Karpas-422 (cell line): Measurements from ENCODE around the gene ABL2. TPM values are rescaled to one million over a fixed set of nuclear protein-coding genes. Genes with fewer than 3 reads are reported as not detected.

ENCODE experiments used
- DNase-seq: peaks from one replicate; pipeline ENCODE4 v3.0.0-alpha.2; 2015
- H2AFZ ChIP-seq: fragments of 200-600 bp; sonication (generic); 2 replicates; pipeline ENCODE4 v1.6.1; 2014; ENCODE audit warnings: antibody characterized with exemption, low read length, mixed read lengths
- H3K27ac ChIP-seq: fragments of 200-600 bp; sonication (generic); 2 replicates; pipeline ENCODE4 v1.5.1; 2014; ENCODE audit warnings: mild to moderate bottlenecking, low read length, moderate library complexity
- H3K27me3 ChIP-seq: fragments of 200-600 bp; sonication (generic); 2 replicates; pipeline ENCODE4 v1.6.1; 2014; ENCODE audit warnings: low read length, mixed read lengths
- H3K36me3 ChIP-seq: fragments of 200-600 bp; sonication (generic); 2 replicates; pipeline ENCODE4 v1.6.1; 2014; ENCODE audit warnings: low read length, mixed read lengths; ENCODE audit not compliant: insufficient read depth
- H3K4me1 ChIP-seq: fragments of 200-600 bp; sonication (generic); 2 replicates; pipeline ENCODE4 v1.6.1; 2014; ENCODE audit warnings: mild to moderate bottlenecking, low read length, mixed read lengths
- H3K4me2 ChIP-seq: fragments of 200-600 bp; sonication (generic); 2 replicates; pipeline ENCODE4 v1.6.1; 2014; ENCODE audit warnings: low read length, low read depth, mild to moderate bottlenecking; ENCODE audit not compliant: poor library complexity, severe bottlenecking
- H3K4me3 ChIP-seq: fragments of 200-600 bp; sonication (generic); 2 replicates; pipeline ENCODE4 v1.5.1; 2014; ENCODE audit warnings: mild to moderate bottlenecking, antibody characterized with exemption, low read length, mixed read lengths
- H3K79me2 ChIP-seq: fragments of 200-600 bp; sonication (generic); 2 replicates; pipeline ENCODE4 v1.6.1; 2014; ENCODE audit warnings: mild to moderate bottlenecking, low read length, mixed read lengths
- H3K9ac ChIP-seq: fragments of 200-600 bp; sonication (generic); 2 replicates; pipeline ENCODE4 v1.6.0; 2014; ENCODE audit warnings: low read length
- H3K9me2 ChIP-seq: fragments of 200-600 bp; sonication (generic), shearing (Covaris generic); replicated peaks from 2 replicates; pipeline ENCODE4 v1.6.0; 2014; ENCODE audit warnings: mild to moderate bottlenecking, low read length, moderate library complexity; ENCODE audit not compliant: insufficient read depth
- H3K9me3 ChIP-seq: fragments of 300-700, 200-600 bp; sonication (generic); 2 replicates; pipeline ENCODE4 v1.6.1; 2014; ENCODE audit warnings: low read length, mixed read lengths
- H4K20me1 ChIP-seq: fragments of 200-600 bp; sonication (generic); 2 replicates; pipeline ENCODE4 v1.6.1; 2014; ENCODE audit warnings: mild to moderate bottlenecking, antibody characterized with exemption, low read length, low read depth; ENCODE audit not compliant: insufficient read depth
- total RNA-seq: library from RNA; depleted of rRNA; stranded (reverse); fragments of >200 nt; shearing (Covaris generic); gene quantifications from 2 replicates; pipeline ENCODE4 v1.2.3, GENCODE V29; 2014; ENCODE audit warnings: low replicate concordance

Gene ABL2
- total RNA-seq, 1 experiment from 2014 or later, result 14.3 TPM

DNA sequence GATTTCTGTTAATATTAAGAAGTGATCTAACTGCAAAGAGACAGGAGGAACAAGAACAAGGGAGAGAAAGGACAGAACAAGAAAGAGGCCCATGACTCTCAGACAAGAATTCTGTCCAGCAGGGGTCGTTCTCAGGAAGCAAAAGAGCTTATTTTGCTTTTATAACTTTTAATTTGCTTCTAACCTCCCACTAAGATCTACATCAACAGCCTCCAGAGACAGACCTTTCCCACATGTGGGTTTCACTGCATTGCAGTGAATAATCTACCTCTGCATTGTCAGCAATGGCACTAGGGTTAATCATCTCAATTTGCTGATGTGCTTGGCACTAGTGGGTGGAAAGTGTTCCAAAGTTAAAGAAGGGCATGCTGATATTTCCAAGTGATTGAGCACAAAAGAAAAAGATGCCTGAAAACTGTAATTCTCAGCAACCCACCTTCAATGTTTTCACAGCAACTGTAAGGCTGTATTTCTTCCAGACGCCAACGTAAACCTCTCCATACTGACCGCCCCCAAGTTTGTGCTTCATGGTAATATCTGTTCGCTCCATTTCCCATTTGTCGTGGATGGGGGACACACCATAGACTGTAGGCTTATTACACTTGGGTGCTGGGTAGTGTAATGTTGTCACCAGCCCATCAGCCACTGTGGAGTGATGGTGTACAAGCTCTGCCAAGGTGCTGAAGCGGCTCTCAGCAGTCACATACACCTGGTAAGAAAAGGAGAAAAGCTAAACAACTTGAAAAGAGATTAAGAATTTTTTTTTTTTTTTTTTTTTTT is 108.1 kb downstream of the ABL2 start:
- Histone ChIP-seq H3K27ac (no peak overlapping the region), H3K4me3 (no peak overlapping the region), H3K9me3 (no peaks in the 10 kb centered on the region), H3K9me2 (no peaks in the 10 kb centered on the region), H3K4me2 (no peak overlapping the region), H3K4me1 (peaks cover 8% of the 10 kb centered on the region), H2AFZ (no peak overlapping the region), H3K9ac (no peak overlapping the region), H3K27me3 (no peaks in the 10 kb centered on the region), H3K79me2 (peaks cover 12% of the 10 kb centered on the region), H4K20me1 (no peaks in the 10 kb centered on the region), H3K36me3 (peaks cover 13% of the 10 kb centered on the region)
- DNase-seq, result peak; percentile 85

DNA sequence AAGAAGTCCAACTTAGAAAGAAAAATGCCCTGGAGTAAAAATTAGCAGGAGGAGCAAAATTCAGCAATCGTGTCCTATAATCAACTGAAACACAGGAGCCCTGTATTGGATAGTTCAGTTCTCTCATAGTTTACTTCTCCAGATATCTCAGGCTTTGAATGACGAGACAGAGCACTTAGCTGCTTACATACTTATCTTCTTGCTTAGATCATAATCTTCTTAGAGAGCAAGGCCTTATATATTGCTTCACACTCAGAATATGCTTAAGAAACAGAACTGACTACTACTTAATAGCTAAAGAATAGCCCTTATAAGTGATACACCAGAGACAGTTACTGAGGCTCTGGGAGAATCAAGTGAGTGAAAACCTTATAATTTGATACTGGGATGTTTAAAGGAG is 108.7 kb downstream of the ABL2 start:
- Histone ChIP-seq H2AFZ (no peak overlapping the region), H3K9ac (no peak overlapping the region), H3K79me2 (peaks cover 8% of the 10 kb centered on the region), H3K27ac (no peak overlapping the region), H3K9me2 (no peaks in the 10 kb centered on the region), H4K20me1 (no peaks in the 10 kb centered on the region), H3K9me3 (no peaks in the 10 kb centered on the region), H3K27me3 (no peaks in the 10 kb centered on the region), H3K4me3 (no peak overlapping the region), H3K4me1 (peaks cover 8% of the 10 kb centered on the region), H3K36me3 (peaks cover 13% of the 10 kb centered on the region), H3K4me2 (no peak overlapping the region)
- no peak for DNase-seq

DNA sequence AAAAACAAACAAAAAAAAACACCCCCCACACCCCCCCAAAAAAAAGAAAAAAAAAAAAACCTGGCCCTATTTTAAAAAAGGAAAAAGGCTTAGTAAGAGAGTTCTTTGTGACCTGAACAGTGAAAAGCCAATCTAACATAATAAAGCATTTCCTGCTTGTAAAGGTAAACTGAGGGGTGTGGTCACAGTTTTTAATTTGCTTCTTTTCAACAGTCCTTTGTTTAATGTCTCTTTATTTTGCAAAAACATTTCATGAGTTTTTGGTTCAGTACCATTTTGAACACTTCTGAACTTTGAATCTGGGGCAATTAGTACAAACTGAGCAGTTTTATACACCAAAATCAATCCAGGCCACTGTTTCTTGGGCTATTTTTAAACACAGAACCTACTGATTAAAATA is 110.0 kb downstream of the ABL2 start:
- Histone ChIP-seq H3K27ac (no peak overlapping the region), H3K4me2 (no peak overlapping the region), H2AFZ (no peak overlapping the region), H3K4me1 (peaks cover 8% of the 10 kb centered on the region), H3K9ac (no peak overlapping the region), H3K27me3 (no peaks in the 10 kb centered on the region), H4K20me1 (no peaks in the 10 kb centered on the region), H3K36me3 (peaks cover 20% of the 10 kb centered on the region), H3K9me2 (no peaks in the 10 kb centered on the region), H3K79me2 (no peaks in the 10 kb centered on the region), H3K4me3 (no peak overlapping the region), H3K9me3 (no peaks in the 10 kb centered on the region)
- DNase-seq, result peak; percentile 28

DNA sequence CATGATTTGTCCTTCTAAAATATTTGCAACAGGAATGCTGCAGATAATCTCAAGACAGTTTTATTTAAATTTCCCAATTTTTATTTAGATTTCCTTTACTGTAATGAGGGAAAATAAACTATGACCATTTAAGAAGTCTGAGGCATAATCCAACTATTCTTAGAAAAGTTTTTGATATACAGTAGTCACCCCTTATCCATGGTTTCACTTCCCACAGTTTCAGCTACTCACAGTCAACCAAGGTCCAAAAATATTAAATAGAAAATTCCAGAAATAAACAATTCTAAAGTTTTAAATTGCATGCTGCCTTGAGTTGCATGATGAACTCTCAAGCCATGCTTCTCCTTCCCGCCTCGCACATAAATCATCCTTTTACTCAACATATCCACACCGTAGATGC is 114.3 kb downstream of the ABL2 start:
- DNase-seq, result no peak
- Histone ChIP-seq H3K27ac (no peak overlapping the region), H3K9me3 (no peaks in the 10 kb centered on the region), H3K9ac (no peak overlapping the region), H3K9me2 (no peaks in the 10 kb centered on the region), H2AFZ (no peak overlapping the region), H3K4me1 (peaks cover 15% of the 10 kb centered on the region), H3K36me3 (peaks cover 24% of the 10 kb centered on the region), H4K20me1 (no peaks in the 10 kb centered on the region), H3K79me2 (no peaks in the 10 kb centered on the region), H3K4me3 (no peak overlapping the region), H3K27me3 (no peaks in the 10 kb centered on the region), H3K4me2 (no peak overlapping the region)

DNA sequence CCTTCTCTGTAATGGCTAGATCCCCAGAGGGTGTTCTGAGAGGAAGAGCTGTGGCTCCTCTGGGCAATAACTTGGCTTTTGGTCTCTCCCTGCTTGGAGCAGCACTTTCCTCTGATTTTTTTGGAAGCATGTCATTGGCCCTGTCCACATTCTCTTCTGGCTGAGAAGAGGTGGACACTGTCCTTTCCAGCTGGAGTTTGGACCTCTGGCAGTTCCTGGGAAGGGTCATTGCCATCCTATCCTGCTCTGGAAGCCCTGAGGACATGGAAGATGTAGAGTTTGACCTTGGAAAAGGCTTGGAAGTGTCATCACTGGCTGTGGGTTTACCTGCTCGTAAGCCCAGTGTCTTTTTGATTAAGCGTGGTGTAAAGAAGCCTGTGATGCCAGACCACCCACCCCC is 120.8 kb downstream of the ABL2 start:
- Histone ChIP-seq H3K9me2 (no peaks in the 10 kb centered on the region), H2AFZ (no peak overlapping the region), H3K4me1 (peaks cover 61% of the 10 kb centered on the region), H3K27ac (peak overlapping the region; percentile 70), H3K9ac (peak overlapping the region; percentile 31), H3K4me3 (peak overlapping the region; percentile 31; the same call in 1 of the 2 replicates), H3K4me2 (peak overlapping the region; percentile 51), H3K9me3 (no peaks in the 10 kb centered on the region), H3K27me3 (no peaks in the 10 kb centered on the region), H3K79me2 (no peaks in the 10 kb centered on the region), H4K20me1 (no peaks in the 10 kb centered on the region), H3K36me3 (peaks cover 7% of the 10 kb centered on the region; the same call in 1 of the 2 replicates)
- no peak for DNase-seq

DNA sequence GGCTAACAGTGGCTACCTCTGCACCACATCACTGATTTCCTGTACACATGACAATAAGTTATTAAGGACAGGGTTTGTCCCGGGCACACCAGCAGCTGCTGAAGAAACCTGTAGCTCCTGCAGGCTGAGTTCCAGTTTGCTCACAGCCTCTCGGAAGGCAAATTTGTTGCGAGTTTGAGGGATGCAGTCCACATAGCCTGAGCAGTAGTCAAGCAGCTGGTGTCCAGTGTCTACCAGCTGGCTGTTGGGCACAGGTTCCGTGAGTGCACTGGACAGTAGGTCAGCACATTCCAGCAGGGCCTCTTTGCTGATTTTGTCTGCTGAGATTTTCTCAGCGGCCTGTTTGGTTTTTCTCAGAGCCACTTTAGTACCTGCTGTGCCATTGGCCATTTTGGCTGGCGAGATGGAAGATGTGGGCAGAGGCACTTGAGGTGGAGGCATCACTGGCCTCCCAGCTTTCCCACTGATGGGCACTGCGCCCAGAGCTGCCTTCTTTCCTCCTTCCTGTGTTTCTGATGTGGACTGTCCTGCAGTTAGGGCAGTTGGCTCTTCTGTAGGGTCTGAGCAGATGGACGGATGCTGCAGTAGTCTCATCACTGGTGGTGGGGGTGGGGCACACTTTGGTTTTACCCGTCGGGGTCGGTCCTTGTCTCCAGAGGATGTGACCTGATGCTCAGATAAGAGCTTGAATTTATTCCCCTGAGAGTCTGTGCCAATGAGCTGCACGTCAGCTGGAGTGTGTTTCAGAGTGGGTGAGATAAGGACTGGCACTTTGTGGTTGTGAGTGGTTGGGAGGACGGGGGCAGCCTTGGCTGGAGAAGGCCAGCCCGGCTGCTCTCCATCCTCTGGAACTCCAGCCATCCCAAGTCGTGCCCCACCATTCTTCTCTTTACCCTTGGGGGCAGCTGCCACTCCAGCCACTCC is 121.5 kb downstream of the ABL2 start:
- Histone ChIP-seq H4K20me1 (no peaks in the 10 kb centered on the region), H2AFZ (no peak overlapping the region), H3K9me2 (no peaks in the 10 kb centered on the region), H3K4me3 (peak overlapping the region; percentile 31; the same call in 1 of the 2 replicates), H3K79me2 (no peaks in the 10 kb centered on the region), H3K4me1 (peaks cover 61% of the 10 kb centered on the region), H3K9ac (peak overlapping the region; percentile 31), H3K27ac (peak overlapping the region; percentile 70), H3K27me3 (no peaks in the 10 kb centered on the region), H3K4me2 (peak overlapping the region; percentile 51), H3K9me3 (no peaks in the 10 kb centered on the region), H3K36me3 (peaks cover 7% of the 10 kb centered on the region; the same call in 1 of the 2 replicates)
- peak; percentile 48 for DNase-seq

DNA sequence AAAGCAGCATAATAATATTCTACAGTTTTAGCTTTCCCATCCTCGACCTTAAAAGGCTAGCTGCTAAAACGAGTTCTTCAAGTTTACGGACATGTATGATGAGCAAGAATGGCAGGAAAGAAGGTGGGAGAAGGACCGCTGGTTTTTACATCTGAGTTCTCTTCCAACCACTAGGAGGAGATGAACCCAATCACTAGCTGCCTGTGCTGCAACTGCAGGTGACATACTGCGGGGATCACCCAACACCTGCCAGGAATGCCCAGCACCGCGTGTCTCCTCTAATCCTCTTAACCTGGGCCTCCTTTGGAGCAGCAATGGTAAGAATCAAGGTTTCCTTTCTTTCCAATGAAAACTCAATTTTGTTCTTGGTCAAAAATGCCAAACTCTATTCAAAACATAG is 124.1 kb downstream of the ABL2 start:
- Histone ChIP-seq H3K36me3 (peaks cover 7% of the 10 kb centered on the region; the same call in 1 of the 2 replicates), H3K9ac (no peak overlapping the region), H3K9me3 (no peaks in the 10 kb centered on the region), H3K4me2 (no peak overlapping the region), H3K9me2 (no peaks in the 10 kb centered on the region), H3K27ac (no peak overlapping the region), H2AFZ (no peak overlapping the region), H3K4me3 (no peak overlapping the region), H3K79me2 (no peaks in the 10 kb centered on the region), H3K4me1 (peaks cover 48% of the 10 kb centered on the region), H4K20me1 (no peaks in the 10 kb centered on the region), H3K27me3 (no peaks in the 10 kb centered on the region)
- DNase-seq, result peak; percentile 67

DNA sequence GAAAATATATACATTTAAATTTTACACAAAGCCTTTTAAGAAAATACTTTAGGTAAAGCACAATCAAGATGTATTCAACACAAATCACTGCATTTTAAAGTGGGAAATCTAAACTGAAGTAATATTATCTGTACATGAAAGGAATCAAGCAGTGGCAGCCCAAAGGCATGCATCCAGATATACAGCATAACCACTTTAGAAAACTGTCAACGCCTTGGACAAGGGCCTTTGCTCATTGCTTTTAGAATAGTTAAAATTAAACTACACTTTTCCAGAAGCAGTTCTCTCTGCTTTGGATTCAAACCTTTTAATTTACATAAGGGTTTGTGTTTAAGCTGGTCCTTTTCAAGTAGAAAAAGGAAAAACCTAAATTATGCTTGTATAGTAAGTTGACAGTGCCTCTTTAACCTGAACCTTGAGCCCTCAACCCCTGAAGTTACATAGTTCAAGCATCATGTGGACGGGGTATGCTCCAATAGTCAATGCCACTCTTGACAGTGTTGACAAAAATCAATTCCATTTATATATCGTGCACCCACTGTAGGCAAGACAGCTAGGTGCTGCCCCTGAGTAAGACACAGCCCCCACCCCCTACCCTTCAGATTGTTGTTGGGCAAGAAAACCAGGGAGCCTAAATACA is 124.7 kb downstream of the ABL2 start:
- H3K4me3 ChIP-seq, result no peak overlapping the region
- peaks cover 42% of the 10 kb centered on the region for H3K4me1 ChIP-seq
- H3K9me2 ChIP-seq, result no peaks in the 10 kb centered on the region
- H4K20me1 ChIP-seq, result no peaks in the 10 kb centered on the region
- no peaks in the 10 kb centered on the region for H3K9me3 ChIP-seq
- no peaks in the 10 kb centered on the region for H3K27me3 ChIP-seq
- no peak for DNase-seq
- peaks cover 7% of the 10 kb centered on the region; the same call in 1 of the 2 replicates for H3K36me3 ChIP-seq
- no peak overlapping the region for H3K27ac ChIP-seq
- H3K79me2 ChIP-seq, result no peaks in the 10 kb centered on the region
- no peak overlapping the region for H3K9ac ChIP-seq
- H2AFZ ChIP-seq, result no peak overlapping the region
- no peak overlapping the region for H3K4me2 ChIP-seq
